ENCODE data around the gene SLC38A2.

SLC38A2 gene

DNA sequence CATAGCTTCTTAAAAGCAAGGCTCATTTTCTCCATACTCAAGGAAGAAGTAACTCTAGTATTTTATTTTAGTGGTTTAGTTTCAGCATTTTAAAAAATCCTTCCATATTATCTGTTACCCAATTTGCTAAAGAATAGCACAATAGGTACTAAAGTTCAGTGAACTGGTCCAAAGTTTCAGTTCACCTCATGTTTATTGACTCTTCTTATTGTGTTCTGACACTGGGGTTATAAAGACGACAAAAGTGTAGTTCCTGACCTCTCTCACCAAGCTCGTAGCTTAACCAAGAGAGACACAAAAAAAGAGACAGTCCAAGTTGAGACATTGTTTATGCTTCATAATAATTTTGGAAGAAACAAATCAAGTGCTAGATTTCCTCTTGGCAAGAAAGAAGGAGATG lies 40.8 kb upstream of the SLC38A2 start:
- Histone ChIP-seq H3K4me3 (ENCODE audit: low read depth, low read length) (no peak overlapping the region), H3K9me3 (ENCODE audit: control insufficient read depth, low read length) (no peaks in the 10 kb centered on the region), H2AFZ (no peak overlapping the region), H3K27ac (no peak overlapping the region), H3K4me2 (ENCODE audit: low read length) (no peak overlapping the region), H3K27me3 (ENCODE audit: control insufficient read depth, insufficient read depth, low read length) (no peaks in the 10 kb centered on the region), H3K79me2 (no peaks in the 10 kb centered on the region), H3K4me1 (no peaks in the 10 kb centered on the region), H3K36me3 (ENCODE audit: control insufficient read depth, insufficient read depth, low read length) (no peaks in the 10 kb centered on the region), H3K9ac (no peak overlapping the region)
- TF ChIP-seq, protein P1, sequence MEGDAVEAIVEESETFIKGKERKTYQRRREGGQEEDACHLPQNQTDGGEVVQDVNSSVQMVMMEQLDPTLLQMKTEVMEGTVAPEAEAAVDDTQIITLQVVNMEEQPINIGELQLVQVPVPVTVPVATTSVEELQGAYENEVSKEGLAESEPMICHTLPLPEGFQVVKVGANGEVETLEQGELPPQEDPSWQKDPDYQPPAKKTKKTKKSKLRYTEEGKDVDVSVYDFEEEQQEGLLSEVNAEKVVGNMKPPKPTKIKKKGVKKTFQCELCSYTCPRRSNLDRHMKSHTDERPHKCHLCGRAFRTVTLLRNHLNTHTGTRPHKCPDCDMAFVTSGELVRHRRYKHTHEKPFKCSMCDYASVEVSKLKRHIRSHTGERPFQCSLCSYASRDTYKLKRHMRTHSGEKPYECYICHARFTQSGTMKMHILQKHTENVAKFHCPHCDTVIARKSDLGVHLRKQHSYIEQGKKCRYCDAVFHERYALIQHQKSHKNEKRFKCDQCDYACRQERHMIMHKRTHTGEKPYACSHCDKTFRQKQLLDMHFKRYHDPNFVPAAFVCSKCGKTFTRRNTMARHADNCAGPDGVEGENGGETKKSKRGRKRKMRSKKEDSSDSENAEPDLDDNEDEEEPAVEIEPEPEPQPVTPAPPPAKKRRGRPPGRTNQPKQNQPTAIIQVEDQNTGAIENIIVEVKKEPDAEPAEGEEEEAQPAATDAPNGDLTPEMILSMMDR (IDR thresholded peaks at IDR 0.05): no peak

DNA sequence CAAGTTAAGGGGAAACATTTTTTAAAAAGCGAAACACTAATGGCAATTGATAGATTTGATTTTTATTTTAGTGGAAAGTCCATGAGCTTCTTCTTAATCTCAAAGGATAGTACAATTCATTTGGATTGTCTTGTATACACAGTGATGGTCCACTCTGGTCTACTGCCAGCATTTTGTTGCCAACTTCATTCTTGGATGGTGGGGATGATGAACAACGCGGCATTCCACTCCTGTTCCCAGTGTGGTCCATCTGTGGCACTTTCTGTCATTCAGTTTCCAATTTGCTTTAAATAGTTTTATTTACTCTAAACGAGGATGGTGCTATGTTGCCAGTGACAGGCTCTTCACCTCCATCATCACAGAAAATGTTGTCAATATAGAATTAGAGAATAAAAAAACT lies 40.3 kb upstream of the SLC38A2 start:
- Histone ChIP-seq H3K27ac (no peak overlapping the region), H3K4me2 (ENCODE audit: low read length) (no peak overlapping the region), H3K4me3 (ENCODE audit: low read depth, low read length) (no peak overlapping the region), H2AFZ (no peak overlapping the region), H3K4me1 (no peaks in the 10 kb centered on the region), H3K9me3 (ENCODE audit: control insufficient read depth, low read length) (no peaks in the 10 kb centered on the region), H3K79me2 (no peaks in the 10 kb centered on the region), H3K27me3 (ENCODE audit: control insufficient read depth, insufficient read depth, low read length) (no peaks in the 10 kb centered on the region), H3K9ac (no peak overlapping the region), H3K36me3 (ENCODE audit: control insufficient read depth, insufficient read depth, low read length) (no peaks in the 10 kb centered on the region)
- TF ChIP-seq, protein P1 (IDR thresholded peaks at IDR 0.05): no peak

DNA sequence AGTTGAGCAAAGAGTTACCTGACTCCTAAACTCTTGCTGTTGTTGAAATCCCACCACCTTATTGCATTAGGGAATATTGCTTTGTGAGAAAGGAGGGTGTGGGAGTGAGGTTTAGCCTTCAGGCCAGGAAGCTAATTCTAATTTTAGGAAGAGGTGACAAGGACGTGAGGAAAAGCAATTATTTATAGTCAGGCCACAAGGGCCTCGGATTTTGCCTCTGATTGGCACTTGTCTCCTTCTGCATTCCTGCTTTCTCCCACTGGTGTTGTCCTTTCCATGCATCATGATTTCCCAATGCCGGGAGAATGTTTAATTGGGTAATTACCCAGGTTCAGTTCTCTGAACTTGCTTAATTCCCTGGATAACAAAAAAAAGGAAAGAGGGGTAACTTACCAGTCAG lies 37.9 kb upstream of the SLC38A2 start:
- Histone ChIP-seq H3K27ac (no peak overlapping the region), H3K27me3 (ENCODE audit: control insufficient read depth, insufficient read depth, low read length) (no peaks in the 10 kb centered on the region), H3K4me1 (no peaks in the 10 kb centered on the region), H3K4me2 (ENCODE audit: low read length) (no peak overlapping the region), H2AFZ (no peak overlapping the region), H3K79me2 (no peaks in the 10 kb centered on the region), H3K9ac (no peak overlapping the region), H3K36me3 (ENCODE audit: control insufficient read depth, insufficient read depth, low read length) (no peaks in the 10 kb centered on the region), H3K9me3 (ENCODE audit: control insufficient read depth, low read length) (no peaks in the 10 kb centered on the region), H3K4me3 (ENCODE audit: low read depth, low read length) (no peak overlapping the region)
- TF ChIP-seq, protein P1 (IDR thresholded peaks at IDR 0.05): no peak

DNA sequence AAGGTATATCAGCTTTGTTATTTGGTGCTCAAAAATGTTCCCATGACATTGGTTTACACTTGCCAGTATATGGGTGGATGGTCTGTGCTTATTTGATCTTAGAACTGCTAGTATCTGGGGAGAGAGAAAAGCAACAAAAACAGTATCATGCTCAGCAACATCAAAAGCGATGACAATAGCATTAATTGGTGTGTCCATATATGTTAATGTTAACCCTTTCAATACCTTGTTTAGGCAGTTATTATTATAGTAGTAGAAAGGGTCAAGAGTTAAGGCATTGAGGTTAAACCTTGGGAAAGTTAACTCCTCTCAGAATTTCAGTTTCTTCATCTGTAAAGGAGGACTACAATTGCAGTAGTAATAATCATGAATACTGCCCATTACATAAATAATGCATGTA lies 37.4 kb upstream of the SLC38A2 start:
- Histone ChIP-seq H3K4me3 (ENCODE audit: low read depth, low read length) (no peak overlapping the region), H3K36me3 (ENCODE audit: control insufficient read depth, insufficient read depth, low read length) (no peaks in the 10 kb centered on the region), H3K79me2 (no peaks in the 10 kb centered on the region), H3K4me1 (no peaks in the 10 kb centered on the region), H3K27ac (no peak overlapping the region), H2AFZ (no peak overlapping the region), H3K4me2 (ENCODE audit: low read length) (no peak overlapping the region), H3K27me3 (ENCODE audit: control insufficient read depth, insufficient read depth, low read length) (no peaks in the 10 kb centered on the region), H3K9ac (no peak overlapping the region), H3K9me3 (ENCODE audit: control insufficient read depth, low read length) (no peaks in the 10 kb centered on the region)
- TF ChIP-seq, protein P1 (IDR thresholded peaks at IDR 0.05): no peak

DNA sequence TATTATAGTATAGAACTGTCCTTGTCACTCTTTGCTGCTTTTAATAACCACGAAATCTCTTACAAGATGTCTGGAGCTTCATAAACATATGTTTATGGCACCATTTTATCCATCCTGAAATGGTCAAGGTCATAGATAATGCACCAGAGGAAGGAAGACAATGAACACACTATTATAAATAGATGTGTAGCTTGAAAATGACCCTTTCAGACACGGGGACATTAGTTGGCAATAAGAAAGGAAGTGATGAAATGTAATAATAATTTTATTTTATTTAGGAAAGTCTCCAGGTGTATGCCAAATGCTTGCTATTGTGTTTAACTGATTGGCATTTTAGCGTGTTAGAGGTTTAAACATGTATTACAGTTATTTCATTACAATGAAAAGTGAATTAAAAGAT lies 36.8 kb upstream of the SLC38A2 start:
- H3K9me3 ChIP-seq (ENCODE audit: control insufficient read depth, low read length): no peaks in the 10 kb centered on the region
- no peaks in the 10 kb centered on the region for H3K27me3 ChIP-seq (ENCODE audit: control insufficient read depth, insufficient read depth, low read length)
- H3K79me2 ChIP-seq: no peaks in the 10 kb centered on the region
- no peak overlapping the region for H3K9ac ChIP-seq
- H3K36me3 ChIP-seq (ENCODE audit: control insufficient read depth, insufficient read depth, low read length): no peaks in the 10 kb centered on the region
- H3K27ac ChIP-seq: no peak overlapping the region
- H3K4me1 ChIP-seq: no peaks in the 10 kb centered on the region
- TF ChIP-seq, protein P1 (IDR thresholded peaks at IDR 0.05): no peak
- H3K4me3 ChIP-seq (ENCODE audit: low read depth, low read length): no peak overlapping the region
- no peak overlapping the region for H2AFZ ChIP-seq
- no peak overlapping the region for H3K4me2 ChIP-seq (ENCODE audit: low read length)
